Suppressor macrophage treated with lipopolysaccharide for 1 hour (primary cell): Measurements from ENCODE around the gene KCNE1.

Source experiments
- DNase-seq, 3 donors: peaks; one replicate each; pipeline ENCODE4 v3.0.0-alpha.2; 2020 to 2022

Gene KCNE1

GRCh38 chr21:34535886-34536285 is 23.9 kb upstream of the KCNE1 start:
- no peak for DNase-seq

- peak in 2 of 3 donors; percentile 45 to 48 for DNase-seq
Measured at GRCh38 chr21:34534522-34534921, 22.5 kb upstream of the KCNE1 start.

GRCh38 chr21:34533938-34534337 is 21.9 kb upstream of the KCNE1 start:
- no peak for DNase-seq

DNA sequence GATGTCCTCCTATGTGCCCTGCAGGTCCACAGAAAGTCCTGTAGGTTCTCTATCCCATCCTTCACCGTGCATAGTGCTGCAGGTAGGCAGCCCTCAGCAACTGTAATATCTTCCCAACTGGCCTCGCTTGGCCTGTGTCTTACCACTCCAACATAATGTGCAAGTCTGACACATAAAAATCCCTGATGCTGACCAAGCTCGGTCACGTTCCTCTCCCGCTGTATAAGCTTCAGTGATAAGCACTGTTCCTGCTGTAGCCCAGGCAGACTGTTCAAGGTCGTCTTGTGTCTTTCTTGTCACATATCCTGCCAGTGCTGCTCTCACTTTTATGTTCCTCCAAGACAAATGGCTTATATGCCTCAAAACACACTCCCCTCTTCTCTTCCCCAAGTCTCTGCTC is 19.4 kb upstream of the KCNE1 start:
- DNase-seq, result no peak

DNA sequence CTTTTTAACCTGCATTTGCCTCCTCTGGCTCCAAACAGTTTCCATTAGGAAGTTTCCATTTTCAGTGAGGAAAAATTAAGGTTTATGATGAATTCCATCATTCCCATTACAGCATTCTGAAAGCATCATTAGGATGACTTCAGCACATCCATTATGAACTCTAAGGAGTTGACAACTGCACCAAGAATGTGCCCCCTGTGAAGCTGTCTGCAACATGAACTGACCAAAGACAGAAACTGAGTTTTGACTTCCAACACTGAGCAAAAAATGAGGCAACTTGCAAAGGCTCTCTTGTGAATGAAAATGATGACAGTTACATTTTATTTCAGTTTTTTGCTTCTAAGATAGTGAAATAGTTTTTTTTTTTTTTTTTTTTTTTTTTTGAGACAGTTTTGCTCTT is 18.3 kb upstream of the KCNE1 start:
- DNase-seq, result no peak

GRCh38 chr21:34528131-34528561 is 16.1 kb upstream of the KCNE1 start:
- DNase-seq, result no peak

GRCh38 chr21:34526618-34527290 is 14.7 kb upstream of the KCNE1 start:
- DNase-seq, result peak; percentile 82 to 95 (median 84)

- DNase-seq, result no peak
Measured at GRCh38 chr21:34526241-34526617, 14.2 kb upstream of the KCNE1 start.

DNA sequence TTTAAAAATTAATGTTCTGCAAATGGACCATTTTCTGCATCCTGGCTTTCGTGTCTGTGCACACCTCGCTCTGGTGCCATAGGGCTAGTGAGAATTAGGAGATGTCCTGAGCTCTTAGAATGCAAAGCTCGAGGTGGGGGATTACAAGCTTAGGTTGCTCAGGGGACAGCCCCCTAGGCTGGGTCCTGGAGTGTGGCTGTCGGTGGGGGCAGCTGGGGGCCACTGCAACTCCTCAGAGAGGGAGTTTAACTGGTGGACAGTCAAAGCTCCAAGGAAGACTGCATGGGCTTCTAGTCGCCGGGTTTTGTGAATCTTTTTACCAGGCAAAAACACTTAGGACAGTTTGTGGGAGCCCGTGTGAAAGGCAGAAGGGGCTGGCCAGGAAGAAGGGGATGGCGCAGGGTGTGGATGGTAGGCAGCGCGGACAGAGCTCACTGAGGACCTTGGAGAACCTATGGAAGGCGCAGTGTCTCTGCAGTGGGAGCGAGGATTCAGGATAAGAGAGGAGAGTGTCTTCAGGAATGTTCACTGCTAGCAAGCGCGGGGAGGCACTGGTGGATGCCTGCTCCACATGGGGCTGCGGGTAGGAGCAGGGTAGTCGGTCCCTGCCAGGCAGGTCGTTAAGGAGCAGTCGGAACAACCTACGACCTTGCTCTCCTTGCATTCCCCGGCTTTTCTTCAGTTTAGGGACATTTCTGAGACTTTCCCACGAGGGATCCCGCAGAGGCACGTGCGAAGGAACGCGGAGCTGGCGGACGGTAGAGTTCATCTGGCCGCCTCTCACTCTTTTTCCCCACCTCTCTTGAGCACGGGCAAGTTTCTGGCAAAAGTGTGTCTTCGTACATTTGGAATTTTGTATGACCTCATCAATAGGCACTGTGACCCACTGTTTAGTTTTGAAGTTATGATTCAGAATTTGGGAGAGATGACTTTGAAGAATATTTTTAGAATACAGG is 12.9 kb upstream of the KCNE1 start:
- peak in 2 of 3 donors; percentile 49 to 67 for DNase-seq

DNA sequence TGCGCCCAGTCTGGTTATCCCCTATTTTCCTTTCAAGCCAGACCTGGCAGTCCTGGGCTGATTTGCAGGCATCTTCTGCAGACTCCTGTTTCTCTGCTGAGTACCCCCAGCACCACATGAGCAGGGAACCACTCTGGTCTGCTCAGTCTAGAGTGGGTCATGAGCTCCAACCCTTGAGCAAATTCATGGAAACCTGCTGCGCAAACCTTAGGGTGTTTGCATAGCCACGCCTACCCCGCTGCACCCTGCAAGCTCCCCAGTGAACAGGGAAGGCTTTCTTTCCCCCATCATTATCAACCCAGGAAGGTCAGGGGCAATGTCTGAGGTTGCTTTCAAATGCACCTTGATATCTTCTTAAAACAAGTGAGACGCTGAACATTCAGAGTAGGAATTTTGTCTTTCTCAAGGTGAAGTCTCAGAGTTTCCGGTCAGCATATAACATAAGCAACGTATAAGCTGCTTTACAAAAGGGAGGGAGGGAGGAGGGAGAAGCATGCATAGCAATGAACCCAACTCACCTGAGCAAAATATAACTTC is 11.1 kb upstream of the KCNE1 start:
- no peak for DNase-seq

- peak in 2 of 3 donors; percentile 32 to 54 for DNase-seq
Measured at GRCh38 chr21:34522284-34522683, 10.3 kb upstream of the KCNE1 start.

GRCh38 chr21:34521561-34521960 is 9.6 kb upstream of the KCNE1 start:
- no peak for DNase-seq

- peak; percentile 69 to 88 (median 81) for DNase-seq
Measured at GRCh38 chr21:34520764-34521508, 8.9 kb upstream of the KCNE1 start.

DNA sequence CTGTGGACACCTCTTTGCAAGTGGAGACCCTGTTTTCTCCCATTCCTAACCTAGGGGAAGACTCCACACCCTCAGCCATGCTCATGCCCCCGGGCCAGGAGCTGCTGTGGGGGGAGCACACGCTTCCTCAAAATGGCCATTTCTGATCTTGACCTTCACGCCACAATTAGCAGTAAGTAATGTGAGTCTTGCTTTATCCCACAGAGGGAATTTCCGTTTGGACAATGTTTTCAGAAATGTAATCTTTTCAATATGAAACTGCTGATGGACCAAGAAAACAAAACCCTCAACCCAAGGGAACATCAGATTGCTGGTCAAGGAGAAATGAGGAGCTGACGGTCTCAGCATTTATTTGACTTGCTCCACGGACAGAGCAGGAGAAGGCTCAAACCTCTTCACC is 8.3 kb upstream of the KCNE1 start:
- DNase-seq, result peak in 2 of 3 donors; percentile 54 to 81

DNA sequence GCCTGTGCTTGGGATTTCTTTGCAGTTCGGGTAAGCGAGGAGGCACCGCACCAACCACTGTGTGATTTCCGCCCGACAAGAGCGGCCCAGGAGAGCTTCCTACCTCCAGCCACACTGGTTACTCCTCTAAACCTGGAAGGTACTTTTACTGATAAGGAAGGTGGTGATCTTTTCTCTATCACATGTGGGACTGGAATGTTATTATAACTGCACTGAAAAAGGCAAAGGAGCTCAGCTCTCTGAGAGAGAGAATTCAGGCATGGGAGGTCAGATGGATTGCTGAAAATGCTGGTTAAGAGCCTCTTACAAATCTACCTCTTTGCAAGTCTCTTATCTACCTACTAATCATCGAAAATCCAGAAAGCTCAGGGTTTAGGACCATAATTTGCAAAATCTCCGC is 7.7 kb upstream of the KCNE1 start:
- DNase-seq, result no peak

DNA sequence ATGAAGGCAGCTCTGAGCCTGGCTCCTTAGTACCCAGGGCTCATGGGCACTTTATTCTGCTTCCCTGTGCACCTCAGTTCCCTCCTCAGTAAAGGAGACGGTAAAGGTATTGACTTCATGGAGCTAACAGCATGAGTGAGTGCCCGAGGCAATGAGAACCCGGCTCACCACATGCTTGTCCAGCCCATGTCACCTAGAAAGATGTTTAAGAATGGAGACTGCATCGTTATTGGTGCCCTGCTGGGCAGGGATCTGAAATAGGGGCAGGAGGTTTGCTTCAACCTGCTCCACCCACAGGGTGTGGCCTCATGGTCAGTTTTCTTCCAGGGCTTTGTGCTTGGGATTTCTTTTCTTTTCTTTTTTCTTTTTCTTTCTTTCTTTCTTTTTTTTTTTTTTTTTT is 7.0 kb upstream of the KCNE1 start:
- no peak for DNase-seq

DNA sequence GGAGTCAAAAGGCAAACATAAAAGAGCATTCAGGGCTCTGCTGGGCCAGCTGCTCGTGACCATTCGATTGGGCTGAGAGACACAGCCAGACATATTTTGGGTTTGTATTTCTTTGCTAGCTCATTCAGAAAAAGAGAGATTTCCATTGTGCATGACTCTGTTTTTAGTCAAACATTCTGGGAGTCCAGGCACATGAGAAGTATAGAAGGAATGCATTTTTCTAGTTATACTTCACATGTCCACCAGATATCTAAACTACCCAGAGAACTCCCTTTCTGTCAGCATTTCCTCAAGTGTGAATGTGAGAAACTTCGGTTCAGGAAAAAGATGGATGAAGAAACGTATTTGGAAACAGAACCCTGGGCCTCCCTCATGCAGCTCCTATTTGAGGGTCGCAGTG is 6.3 kb upstream of the KCNE1 start:
- no peak for DNase-seq

DNA sequence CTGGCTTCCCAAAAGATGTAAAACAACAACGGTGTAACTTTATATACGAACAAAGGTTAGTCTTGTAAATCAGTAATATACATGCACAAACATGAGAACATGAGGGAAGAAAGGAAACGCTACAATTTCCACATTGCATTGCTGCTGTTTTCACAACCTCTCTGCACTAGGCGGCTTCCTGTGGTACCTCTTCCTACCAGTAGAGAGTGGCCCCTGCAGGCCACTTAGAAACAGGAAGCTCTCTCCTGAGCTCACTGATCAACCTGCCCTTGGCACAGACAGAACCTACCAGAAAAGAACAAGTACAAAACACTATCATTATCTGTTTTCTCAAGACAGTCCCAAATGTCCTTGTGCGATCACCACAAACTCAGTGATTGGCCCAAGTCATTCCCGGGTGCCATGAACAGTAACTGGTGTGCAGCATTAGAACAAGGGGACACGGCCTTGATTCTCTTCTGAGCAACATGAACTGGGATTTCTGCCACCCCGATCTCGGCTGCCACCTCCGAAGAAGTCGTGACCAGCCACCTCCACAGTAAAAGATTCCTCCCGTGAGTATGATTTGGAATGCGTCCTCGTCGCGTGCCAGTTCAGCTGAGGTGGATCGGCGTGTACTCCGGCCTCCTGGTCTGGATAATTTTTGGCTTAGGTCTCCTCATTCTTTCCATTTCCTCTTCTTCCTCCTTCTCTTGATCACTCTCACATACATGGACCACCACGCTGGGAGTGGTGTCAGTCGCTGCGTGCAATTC is 5.7 kb upstream of the KCNE1 start:
- peak; percentile 60 to 70 (median 68) for DNase-seq

GRCh38 chr21:34517039-34517438 is 5.0 kb upstream of the KCNE1 start:
- no peak for DNase-seq

- no peak for DNase-seq
Measured at GRCh38 chr21:34514576-34515115, 2.6 kb upstream of the KCNE1 start.

- peak in 2 of 3 donors; percentile 57 for DNase-seq
Measured at GRCh38 chr21:34513129-34513675, 1.2 kb upstream of the KCNE1 start.

- peak in 1 of 3 donors; percentile 43 for DNase-seq
Measured at GRCh38 chr21:34511181-34511580, 829 bp downstream of the KCNE1 start.
